Activated CD8-positive, alpha-beta T cell treated with anti-CD3 and anti-CD28 coated beads for 36 hours (primary cell): ENCODE data around the gene NAT14. TPM values are rescaled to one million over a fixed set of nuclear protein-coding genes. Genes with fewer than 3 reads are reported as not detected.
A peak's percentile ranks its signal among the peaks of the same experiment; 100 is the strongest.

Source experiments
- ATAC-seq: fragments of 200-7000 bp; cut with Tn5 transposase; one replicate; pipeline ENCODE4 v1.10.0; 2021; ENCODE audit warnings: mild to moderate bottlenecking, moderate library complexity
- CTCF ChIA-PET: fragments of 350-600 bp; sonication (Branson Sonifier 250); formaldehyde crosslinking; loops from one replicate; lab custom pipeline; 2021; ENCODE audit warnings: antibody characterized with exemption; lab: Charles Lee
- POLR2A ChIA-PET: fragments of 350-600 bp; sonication (Branson Sonifier 250); formaldehyde crosslinking; loops from one replicate; lab custom pipeline; 2021; ENCODE audit warnings: antibody characterized with exemption; lab: Charles Lee
- DNase-seq: peaks from one replicate; pipeline ENCODE4 v3.0.0-alpha.2; 2020
- H3K27ac Mint-ChIP-seq: one replicate; pipeline ENCODE4 v1.8.0; 2021; ENCODE audit warnings: mild to moderate bottlenecking, mixed read lengths
- H3K27me3 Mint-ChIP-seq: one replicate; pipeline ENCODE4 v1.8.0; 2021; ENCODE audit warnings: mixed read lengths
- H3K36me3 Mint-ChIP-seq: one replicate; pipeline ENCODE4 v1.8.0; 2021; ENCODE audit warnings: low read depth, mixed read lengths
- H3K4me1 Mint-ChIP-seq: one replicate; pipeline ENCODE4 v1.8.0; 2021; ENCODE audit warnings: low read depth, mixed read lengths
- H3K4me3 Mint-ChIP-seq: one replicate; pipeline ENCODE4 v1.8.0; 2021; ENCODE audit warnings: mild to moderate bottlenecking, moderate library complexity, mixed read lengths
- H3K9me3 Mint-ChIP-seq: one replicate; pipeline ENCODE4 v1.8.0; 2021; ENCODE audit warnings: mixed read lengths
- intact Hi-C: fragments of 100-400 bp; cut with micrococcal nuclease; formaldehyde crosslinking; loops from one replicate; pipeline ENCODE4 v1.10.0; 2022
- total RNA-seq, 2 experiments: library from RNA; stranded (reverse); gene quantifications; one replicate each; pipeline ENCODE4 v1.2.3, GENCODE V29; 2021
- TF ChIP-seq, protein P1 (sequence below): fragments of 200-600 bp; IDR thresholded peaks from one replicate; pipeline ENCODE4 v1.8.0; 2022; ENCODE audit warnings: antibody characterized with exemption, mild to moderate bottlenecking

The NAT14 gene
- total RNA-seq, 2 experiments from 2014 or later = 18.9 to 19.9 TPM

DNA sequence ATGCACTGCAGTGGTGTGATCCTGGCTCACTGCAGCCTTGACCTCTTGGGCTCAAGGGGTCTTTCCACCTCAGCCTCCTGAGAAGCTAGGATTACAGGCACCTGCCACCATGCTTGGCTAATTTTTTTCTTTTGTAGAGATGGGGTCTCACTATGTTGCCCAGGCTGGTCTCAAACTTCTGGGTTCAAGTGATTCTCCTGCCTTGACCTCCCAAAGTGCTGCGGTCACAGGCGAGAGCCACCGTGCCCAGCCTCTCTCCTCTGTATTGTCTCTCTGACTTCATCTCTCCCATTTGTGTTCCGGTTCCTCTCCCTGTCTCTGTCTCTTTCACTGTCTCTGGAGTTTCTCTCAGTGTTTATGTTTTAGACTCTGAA, 18.8 kb upstream of the NAT14 start:
- TF ChIP-seq, protein P1, sequence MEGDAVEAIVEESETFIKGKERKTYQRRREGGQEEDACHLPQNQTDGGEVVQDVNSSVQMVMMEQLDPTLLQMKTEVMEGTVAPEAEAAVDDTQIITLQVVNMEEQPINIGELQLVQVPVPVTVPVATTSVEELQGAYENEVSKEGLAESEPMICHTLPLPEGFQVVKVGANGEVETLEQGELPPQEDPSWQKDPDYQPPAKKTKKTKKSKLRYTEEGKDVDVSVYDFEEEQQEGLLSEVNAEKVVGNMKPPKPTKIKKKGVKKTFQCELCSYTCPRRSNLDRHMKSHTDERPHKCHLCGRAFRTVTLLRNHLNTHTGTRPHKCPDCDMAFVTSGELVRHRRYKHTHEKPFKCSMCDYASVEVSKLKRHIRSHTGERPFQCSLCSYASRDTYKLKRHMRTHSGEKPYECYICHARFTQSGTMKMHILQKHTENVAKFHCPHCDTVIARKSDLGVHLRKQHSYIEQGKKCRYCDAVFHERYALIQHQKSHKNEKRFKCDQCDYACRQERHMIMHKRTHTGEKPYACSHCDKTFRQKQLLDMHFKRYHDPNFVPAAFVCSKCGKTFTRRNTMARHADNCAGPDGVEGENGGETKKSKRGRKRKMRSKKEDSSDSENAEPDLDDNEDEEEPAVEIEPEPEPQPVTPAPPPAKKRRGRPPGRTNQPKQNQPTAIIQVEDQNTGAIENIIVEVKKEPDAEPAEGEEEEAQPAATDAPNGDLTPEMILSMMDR = no peak
- ATAC-seq (no peak), DNase-seq (no peak)
- no peak overlapping the region for H3K4me3 Mint-ChIP-seq
- CTCF ChIA-PET = interaction anchor here (1.5 to 4.4 kb wide), 8 partner anchors 11 to 166 kb away, joined by 3 to 77 read pairs (median 10); partner anchors contain the start of gene ZNF628
- H3K27ac Mint-ChIP-seq = no peak overlapping the region
- H3K27me3 Mint-ChIP-seq = no peaks in the 10 kb centered on the region
- H3K4me1 Mint-ChIP-seq = peaks cover 10% of the 10 kb centered on the region
- intact Hi-C loops = loop anchor here (5.0 kb wide), 1 partner anchor 36 kb away; no protein-coding TSS in a partner anchor
- POLR2A ChIA-PET = interaction anchor here (0.6 to 0.7 kb wide), 2 partner anchors 67 to 163 kb away, joined by 3 read pairs; no protein-coding TSS in a partner anchor
- H3K9me3 Mint-ChIP-seq = no peaks in the 10 kb centered on the region
- no peaks in the 10 kb centered on the region for H3K36me3 Mint-ChIP-seq

DNA sequence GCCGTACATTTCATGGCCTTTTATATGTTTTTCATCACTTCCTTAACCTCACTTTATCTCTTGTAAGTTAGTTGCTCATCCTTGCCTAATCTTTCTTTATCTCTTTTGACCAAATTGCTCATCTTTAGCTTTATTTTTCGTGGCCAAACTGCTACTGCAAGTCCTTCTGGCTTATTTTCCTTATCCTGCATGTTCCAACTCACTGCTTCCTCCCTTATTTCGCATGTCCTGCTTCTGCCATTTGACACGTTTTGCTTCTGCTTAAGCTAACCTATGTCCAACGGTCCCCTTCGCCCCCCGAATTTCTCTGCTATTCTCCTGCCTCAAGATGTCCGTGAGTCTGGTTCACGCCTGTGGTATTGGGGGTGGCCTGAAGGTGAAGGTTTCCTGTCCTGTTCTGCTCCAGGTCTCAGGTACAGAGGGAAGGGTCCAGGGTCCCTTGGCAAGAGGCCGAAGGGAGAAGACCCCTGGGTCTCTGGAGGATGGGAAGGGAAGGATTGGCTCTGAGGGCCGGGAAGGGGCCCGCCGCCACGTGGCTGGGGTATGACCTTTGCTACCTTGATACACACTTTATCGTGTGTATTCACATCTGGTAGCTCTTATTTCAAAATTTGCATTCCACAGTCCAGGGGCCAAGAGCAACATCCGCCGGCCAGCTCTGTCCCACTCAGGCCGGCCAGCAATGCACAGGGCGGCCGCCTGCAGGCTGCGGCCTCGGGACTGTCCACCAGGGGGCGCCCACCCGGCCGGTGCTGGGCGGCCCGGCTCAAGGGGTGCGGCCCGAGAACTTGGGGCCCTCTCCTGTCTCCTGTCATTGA, 17.5 kb upstream of the NAT14 start:
- peak; percentile 98 for ATAC-seq
- POLR2A ChIA-PET = interaction anchor here (0.7 to 1.0 kb wide), 2 partner anchors 23 to 60 kb away, joined by 3 read pairs; partner anchors contain the start of gene UBE2S
- Mint-ChIP-seq H3K27me3 (no peaks in the 10 kb centered on the region), H3K9me3 (no peaks in the 10 kb centered on the region), H3K4me1 (peaks cover 5% of the 10 kb centered on the region), H3K4me3 (no peak overlapping the region), H3K36me3 (no peaks in the 10 kb centered on the region), H3K27ac (no peak overlapping the region)
- intact Hi-C loops = loop anchor here (5.0 kb wide), 1 partner anchor 35 kb away; no protein-coding TSS in a partner anchor
- TF ChIP-seq, protein P1 = peak; percentile 98
- DNase-seq = peak; percentile 69
- CTCF ChIA-PET = interaction anchor here (0.7 to 4.4 kb wide), 37 partner anchors 8 to 380 kb away, joined by 3 to 77 read pairs (median 4); partner anchors contain the start of genes NAT14, ZNF628 and ZNF865

DNA sequence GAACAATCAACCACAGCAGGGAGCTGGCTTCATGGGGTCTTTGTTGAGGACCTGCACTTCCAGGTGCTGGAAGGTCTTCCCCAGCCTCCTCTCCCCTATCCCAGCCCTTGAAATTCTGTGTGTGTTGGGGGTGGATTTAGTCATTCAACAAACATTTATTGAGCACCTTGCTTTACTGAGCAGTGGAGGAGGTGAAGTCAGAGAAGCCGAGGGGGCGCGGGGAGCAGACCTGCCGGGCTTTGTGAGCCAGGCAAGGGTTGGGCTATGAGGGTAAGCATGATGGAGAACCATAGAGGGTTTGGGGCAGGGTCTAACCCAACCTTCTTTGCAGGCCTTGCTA, 17.0 kb upstream of the NAT14 start:
- POLR2A ChIA-PET = interaction anchor here (0.7 to 1.0 kb wide), 2 partner anchors 24 to 60 kb away, joined by 3 read pairs; partner anchors contain the start of gene UBE2S
- no peaks in the 10 kb centered on the region for H3K36me3 Mint-ChIP-seq
- no peak for ATAC-seq

DNA sequence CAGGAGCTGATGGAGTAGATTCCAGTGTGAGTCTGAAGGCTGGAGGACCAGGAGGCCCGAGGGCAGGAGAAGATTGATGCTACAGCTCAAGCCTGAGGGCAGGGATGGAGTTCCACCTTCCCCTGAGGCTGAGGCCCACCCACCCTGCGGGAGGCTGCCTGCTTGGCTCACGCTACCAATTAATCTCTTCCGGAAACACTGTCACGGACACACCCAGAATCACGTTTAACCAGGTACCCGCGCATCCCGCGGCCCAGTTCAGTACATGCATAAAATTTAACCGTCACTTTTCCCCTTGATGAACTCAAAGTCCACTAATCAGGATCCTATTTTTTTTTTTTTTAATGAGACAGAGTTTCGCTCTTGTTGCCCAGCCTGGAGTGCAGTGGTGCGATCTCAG, 13.7 kb upstream of the NAT14 start:
- H3K9me3 Mint-ChIP-seq = no peaks in the 10 kb centered on the region
- DNase-seq (no peak), ATAC-seq (no peak)
- ChIA-PET CTCF (interaction anchor here (1.2 kb wide), 1 partner anchor 33 kb away, joined by 6 read pairs; no protein-coding TSS in a partner anchor), POLR2A (no interaction called here)
- no peaks in the 10 kb centered on the region for H3K36me3 Mint-ChIP-seq
- H3K4me3 Mint-ChIP-seq = no peak overlapping the region
- TF ChIP-seq, protein P1 = no peak
- no peak overlapping the region for H3K27ac Mint-ChIP-seq
- H3K4me1 Mint-ChIP-seq = peaks cover 5% of the 10 kb centered on the region
- intact Hi-C loops = no loop called here
- H3K27me3 Mint-ChIP-seq = no peaks in the 10 kb centered on the region

More for the DNA sequence above, 17.0 kb upstream of the NAT14 start:
- no peaks in the 10 kb centered on the region for H3K9me3 Mint-ChIP-seq
- DNase-seq = no peak
- H3K27ac Mint-ChIP-seq = no peak overlapping the region
- intact Hi-C loops = loop anchor here (5.0 kb wide), 1 partner anchor 34 kb away; no protein-coding TSS in a partner anchor
- TF ChIP-seq, protein P1 = peak; percentile 36
- peaks cover 5% of the 10 kb centered on the region for H3K4me1 Mint-ChIP-seq
- H3K4me3 Mint-ChIP-seq = no peak overlapping the region
- CTCF ChIA-PET = interaction anchor here (0.7 to 4.4 kb wide), 28 partner anchors 9 to 380 kb away, joined by 3 to 77 read pairs (median 5); partner anchors contain the start of genes NAT14, ZNF628 and ZNF865
- H3K27me3 Mint-ChIP-seq = no peaks in the 10 kb centered on the region

DNA sequence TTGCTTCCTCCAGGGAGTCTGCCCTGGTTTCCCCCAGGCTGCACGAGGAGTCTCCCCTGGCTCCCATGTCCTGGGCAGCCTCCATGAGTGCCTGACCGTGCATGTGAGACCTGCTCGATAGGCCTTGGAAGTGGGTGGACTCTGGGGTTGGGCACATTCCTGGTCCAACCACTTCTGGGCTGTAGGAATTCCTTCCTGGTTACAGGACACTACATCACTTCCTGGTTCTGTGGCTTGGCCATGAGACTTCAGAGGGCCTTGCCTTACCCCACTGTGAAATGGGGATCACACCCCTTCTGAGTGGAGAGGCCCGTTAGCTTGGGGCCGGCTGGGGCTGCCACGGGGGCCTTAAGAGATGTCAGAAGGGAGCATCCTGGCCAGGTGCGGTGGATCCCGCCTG, 12.5 kb upstream of the NAT14 start:
- H3K27ac Mint-ChIP-seq = no peak overlapping the region
- TF ChIP-seq, protein P1 = no peak
- H3K4me3 Mint-ChIP-seq = no peak overlapping the region
- intact Hi-C loops = no loop called here
- CTCF ChIA-PET = interaction anchor here (5.6 kb wide), 1 partner anchor 32 kb away, joined by 47 read pairs; no protein-coding TSS in a partner anchor
- ATAC-seq (no peak), DNase-seq (no peak)
- peaks cover 7% of the 10 kb centered on the region for H3K4me1 Mint-ChIP-seq
- H3K9me3 Mint-ChIP-seq = no peaks in the 10 kb centered on the region
- POLR2A ChIA-PET = no interaction called here
- H3K27me3 Mint-ChIP-seq = no peaks in the 10 kb centered on the region
- peaks cover 2% of the 10 kb centered on the region for H3K36me3 Mint-ChIP-seq
